ENCODE results near the gene STOX2.

Gene STOX2

DNA sequence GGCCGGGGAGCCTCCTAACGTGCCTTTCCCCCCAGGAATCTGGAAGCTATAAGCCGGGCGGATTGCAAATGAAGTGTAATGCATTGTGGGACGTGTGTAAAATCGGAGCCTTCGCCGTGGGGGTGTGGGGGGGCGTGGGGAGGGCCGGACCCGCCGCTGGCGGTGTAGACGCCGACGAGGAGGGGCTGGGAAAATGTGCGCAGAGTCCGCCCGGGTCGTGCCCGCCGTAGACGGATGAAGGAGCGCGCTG lies 1.3 kb downstream of the STOX2 start:
- TF ChIP-seq, protein P1, sequence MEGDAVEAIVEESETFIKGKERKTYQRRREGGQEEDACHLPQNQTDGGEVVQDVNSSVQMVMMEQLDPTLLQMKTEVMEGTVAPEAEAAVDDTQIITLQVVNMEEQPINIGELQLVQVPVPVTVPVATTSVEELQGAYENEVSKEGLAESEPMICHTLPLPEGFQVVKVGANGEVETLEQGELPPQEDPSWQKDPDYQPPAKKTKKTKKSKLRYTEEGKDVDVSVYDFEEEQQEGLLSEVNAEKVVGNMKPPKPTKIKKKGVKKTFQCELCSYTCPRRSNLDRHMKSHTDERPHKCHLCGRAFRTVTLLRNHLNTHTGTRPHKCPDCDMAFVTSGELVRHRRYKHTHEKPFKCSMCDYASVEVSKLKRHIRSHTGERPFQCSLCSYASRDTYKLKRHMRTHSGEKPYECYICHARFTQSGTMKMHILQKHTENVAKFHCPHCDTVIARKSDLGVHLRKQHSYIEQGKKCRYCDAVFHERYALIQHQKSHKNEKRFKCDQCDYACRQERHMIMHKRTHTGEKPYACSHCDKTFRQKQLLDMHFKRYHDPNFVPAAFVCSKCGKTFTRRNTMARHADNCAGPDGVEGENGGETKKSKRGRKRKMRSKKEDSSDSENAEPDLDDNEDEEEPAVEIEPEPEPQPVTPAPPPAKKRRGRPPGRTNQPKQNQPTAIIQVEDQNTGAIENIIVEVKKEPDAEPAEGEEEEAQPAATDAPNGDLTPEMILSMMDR (IDR thresholded peaks at IDR 0.05; ENCODE audit: low read length, missing control alignments): no peak
- no peak for DNase-seq (ENCODE audit: low read depth)
- H3K4me3 ChIP-seq (replicated peaks; ENCODE audit: low read depth, low read length): peak overlapping the region; percentile 7

DNA sequence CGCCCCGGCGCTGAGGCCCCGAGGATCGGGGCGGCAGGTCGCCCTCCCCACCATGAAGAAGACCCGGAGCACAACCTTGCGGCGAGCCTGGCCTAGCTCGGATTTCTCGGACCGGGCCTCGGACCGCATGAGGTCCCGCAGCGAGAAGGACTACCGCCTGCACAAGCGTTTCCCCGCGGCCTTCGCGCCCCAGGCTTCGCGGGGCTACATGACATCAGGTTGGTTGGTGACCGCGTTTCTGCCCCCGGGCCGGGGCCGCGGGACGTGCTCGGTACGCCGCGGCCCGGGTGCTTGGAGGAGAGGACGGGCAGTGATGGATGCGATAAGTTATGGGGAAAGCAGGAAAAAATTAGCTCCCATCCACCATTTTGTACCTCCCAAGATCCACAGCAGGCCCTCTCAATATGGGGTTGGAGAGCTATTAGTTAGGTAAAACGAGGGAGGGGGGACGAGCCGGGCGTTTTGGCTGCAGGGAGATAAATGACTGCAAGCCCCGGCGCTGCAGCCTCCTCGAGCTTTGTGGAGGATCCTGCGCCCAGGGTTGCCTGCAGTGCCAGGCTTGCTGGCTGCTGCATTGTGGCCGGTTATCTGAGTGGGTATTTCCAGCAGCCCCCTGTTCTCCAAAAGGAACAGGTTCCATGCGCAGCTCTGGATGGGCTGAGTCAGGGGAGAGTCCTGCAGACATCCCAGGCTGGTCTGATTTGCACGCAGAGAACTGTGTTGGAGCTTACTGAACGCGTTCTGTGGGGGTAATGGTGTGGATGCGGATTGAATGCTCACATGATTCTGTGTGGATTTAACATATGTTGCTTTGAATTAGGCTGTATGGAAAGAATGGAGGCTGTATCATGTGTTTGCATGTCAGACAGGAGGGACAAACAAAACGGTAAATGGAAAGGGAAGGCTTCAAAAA lies 1.9 kb downstream of the STOX2 start:
- TF ChIP-seq, protein P1 (IDR thresholded peaks at IDR 0.05; ENCODE audit: low read length, missing control alignments): no peak
- DNase-seq (ENCODE audit: low read depth): no peak
- peak overlapping the region; percentile 7 for H3K4me3 ChIP-seq (replicated peaks; ENCODE audit: low read depth, low read length)

DNA sequence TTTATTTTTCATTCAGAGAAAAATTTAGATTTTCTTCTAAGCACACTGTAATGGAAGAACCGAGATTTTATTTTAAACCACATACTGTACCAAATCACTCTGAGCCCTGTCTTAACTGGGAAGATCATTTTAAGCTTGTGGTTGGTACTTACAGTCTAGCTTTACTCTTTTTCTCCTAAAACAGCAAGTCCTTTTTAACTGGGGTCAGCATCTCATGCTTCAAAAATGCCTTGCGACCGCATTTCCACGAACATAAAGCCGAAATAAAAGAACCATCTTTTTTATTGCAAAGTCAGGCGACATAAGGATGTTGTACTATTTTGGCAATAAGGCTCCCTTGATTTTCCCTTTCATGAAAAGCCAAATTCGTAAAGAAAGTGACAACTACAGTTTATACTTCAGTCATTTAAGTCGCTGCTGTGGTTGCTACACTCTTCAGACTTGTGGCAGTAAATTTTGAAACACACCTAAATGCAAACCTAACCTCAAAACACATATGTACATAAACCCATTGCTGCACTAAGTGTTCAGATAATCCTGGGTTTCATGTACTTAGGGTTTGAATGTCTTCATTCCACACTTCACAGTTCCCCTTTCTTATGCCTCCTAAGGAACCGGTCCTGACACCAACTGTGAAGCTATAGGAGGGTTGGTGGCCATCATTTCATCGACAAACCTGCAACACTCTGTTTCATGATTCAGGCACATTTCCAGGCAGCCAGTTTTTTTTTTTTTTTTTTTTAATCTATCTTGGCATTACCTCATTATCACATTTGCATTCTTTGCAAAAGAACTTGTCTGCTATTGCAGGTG lies 3.0 kb downstream of the STOX2 start:
- no peak overlapping the region for H3K4me3 ChIP-seq (replicated peaks; ENCODE audit: low read depth, low read length)
- TF ChIP-seq, protein P1 (IDR thresholded peaks at IDR 0.05; ENCODE audit: low read length, missing control alignments): no peak
- DNase-seq (ENCODE audit: low read depth): no peak

DNA sequence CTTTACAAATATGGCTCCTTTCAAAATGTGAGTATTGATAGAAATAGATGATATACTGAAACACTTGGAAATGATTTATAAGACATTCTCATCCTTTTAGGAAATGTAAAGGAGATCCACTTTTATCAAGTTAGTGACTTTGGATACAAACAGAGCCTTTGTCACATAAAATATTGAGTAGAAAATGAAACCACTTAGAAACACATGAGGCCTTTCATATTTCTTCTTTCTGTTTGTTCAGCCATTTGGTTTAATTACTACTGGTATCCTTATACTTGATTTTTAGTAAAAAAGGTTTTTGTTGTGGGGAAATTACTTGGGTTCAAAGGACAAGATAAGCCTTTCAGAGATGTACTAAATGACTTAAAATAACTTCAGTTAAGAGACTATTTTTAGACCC lies 4.1 kb downstream of the STOX2 start:
- no peak overlapping the region for H3K4me3 ChIP-seq (replicated peaks; ENCODE audit: low read depth, low read length)
- DNase-seq (ENCODE audit: low read depth): no peak
- TF ChIP-seq, protein P1 (IDR thresholded peaks at IDR 0.05; ENCODE audit: low read length, missing control alignments): no peak

DNA sequence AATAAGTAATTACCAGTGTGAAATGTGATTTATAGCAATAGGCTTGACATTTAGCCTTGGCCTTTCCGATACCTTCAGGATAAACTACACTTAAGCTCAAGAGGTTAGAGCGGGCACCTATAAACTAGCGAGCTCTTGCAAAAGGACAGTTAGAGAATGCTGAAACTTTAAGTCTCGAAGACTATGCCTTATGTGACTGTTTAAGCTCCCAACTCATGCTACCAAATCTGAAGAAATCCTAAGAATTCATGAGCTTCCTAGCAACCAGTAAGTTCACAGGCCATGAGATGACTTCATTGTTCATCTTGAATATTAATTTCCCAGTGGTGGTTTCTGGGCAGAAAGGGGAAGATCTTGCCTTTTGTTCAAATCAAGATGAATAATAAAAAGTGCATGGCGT lies 4.7 kb downstream of the STOX2 start:
- TF ChIP-seq, protein P1 (IDR thresholded peaks at IDR 0.05; ENCODE audit: low read length, missing control alignments): no peak
- H3K4me3 ChIP-seq (replicated peaks; ENCODE audit: low read depth, low read length): no peak overlapping the region
- no peak for DNase-seq (ENCODE audit: low read depth)

DNA sequence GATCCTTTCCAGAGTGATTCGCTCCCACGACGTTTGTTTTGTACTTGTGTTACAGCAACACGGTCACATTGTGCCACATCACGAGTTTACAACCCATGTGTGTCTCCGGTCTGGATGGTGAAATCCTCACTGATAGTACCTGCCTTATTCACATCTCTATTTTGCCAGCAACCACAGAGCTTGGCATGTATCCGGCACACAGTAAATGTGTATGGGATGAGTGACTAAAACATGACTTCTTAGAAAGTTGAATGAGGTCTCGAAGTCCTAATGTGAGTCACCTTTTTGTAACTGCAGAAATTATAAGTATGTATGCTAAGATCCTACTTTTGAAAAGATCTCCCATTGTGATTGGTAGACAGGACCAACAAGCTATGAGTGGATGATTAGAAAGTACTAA lies 7.5 kb downstream of the STOX2 start:
- TF ChIP-seq, protein P1 (IDR thresholded peaks at IDR 0.05; ENCODE audit: low read length, missing control alignments): no peak
- H3K4me3 ChIP-seq (replicated peaks; ENCODE audit: low read depth, low read length): no peak overlapping the region
- no peak for DNase-seq (ENCODE audit: low read depth)
